ENCODE data around the gene PHACTR3.

The PHACTR3 gene

DNA sequence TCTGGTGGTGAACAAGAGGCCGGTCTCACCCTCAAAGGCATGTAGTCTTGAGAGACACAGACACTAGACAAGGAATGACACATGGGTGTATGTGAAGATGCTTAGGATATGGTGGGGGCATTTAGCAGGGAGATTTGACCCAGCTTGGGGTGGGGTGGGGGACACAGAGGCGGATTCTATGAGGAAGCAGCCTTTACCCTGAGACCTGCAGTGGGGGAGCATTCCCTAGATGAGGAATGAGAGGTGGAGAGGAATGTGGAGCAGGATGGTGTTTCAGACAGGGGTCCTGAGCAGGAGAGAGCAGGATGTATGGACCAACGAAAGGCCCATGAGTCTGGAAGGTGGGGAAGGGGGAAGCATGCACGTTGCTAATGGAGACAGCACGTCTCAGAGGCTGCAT, 57.8 kb downstream of the PHACTR3 start:
- Histone ChIP-seq H3K9ac (ENCODE audit: low read length) (no peak overlapping the region), H3K27ac (ENCODE audit: low read length, poor library complexity, severe bottlenecking) (no peak overlapping the region), H3K4me2 (ENCODE audit: low read length, poor library complexity, severe bottlenecking) (no peak overlapping the region), H2AFZ (ENCODE audit: low read depth, low read length) (no peak overlapping the region), H3K27me3 (ENCODE audit: control insufficient read depth in 1 of 2, insufficient read depth in 1 of 2, low read length in 2 of 2) (peaks cover 0 to 7% of the 10 kb centered on the region in 2 experiments), H3K9me3 (ENCODE audit: control insufficient read depth, low read length) (peaks cover 35% of the 10 kb centered on the region), H3K79me1 (replicated peaks; ENCODE audit: low read length, poor library complexity, severe bottlenecking) (no peaks in the 10 kb centered on the region), H4K8ac (ENCODE audit: low read length) (no peak overlapping the region), H3K4ac (ENCODE audit: low read depth in 1 of 2, low read length in 2 of 2) (no peak overlapping the region), H3K36me3 (ENCODE audit: control insufficient read depth in 1 of 2, insufficient read depth in 2 of 2, low read depth in 1 of 2, low read length in 2 of 2) (no peaks in the 10 kb centered on the region), H2AK5ac (ENCODE audit: low read length, severe bottlenecking) (no peak overlapping the region), H3K4me3 (ENCODE audit: insufficient read depth in 1 of 2, low read depth in 1 of 2, low read length in 2 of 2) (no peak overlapping the region), H3K4me1 (ENCODE audit: control insufficient read depth, insufficient read depth, low read depth, low read length) (no peaks in the 10 kb centered on the region), H3K18ac (ENCODE audit: low read depth in 1 of 2, low read length in 2 of 2) (no peak overlapping the region), H2BK120ac (ENCODE audit: low read depth, low read length) (no peak overlapping the region), H3K23ac (ENCODE audit: low read length in 2 of 2) (no peak overlapping the region), H2BK15ac (ENCODE audit: low read depth, poor library complexity, severe bottlenecking) (no peak overlapping the region), H2BK5ac (ENCODE audit: low read depth, low read length, poor library complexity, severe bottlenecking) (no peak overlapping the region), H4K91ac (ENCODE audit: low read length) (no peak overlapping the region), H3K14ac (ENCODE audit: low read length in 2 of 2) (no peak overlapping the region), H2BK12ac (ENCODE audit: low read length in 2 of 2) (no peak overlapping the region)
- no peak for DNase-seq
- 32% methylated on average over 5 of the region's 5 CpGs for WGBS

DNA sequence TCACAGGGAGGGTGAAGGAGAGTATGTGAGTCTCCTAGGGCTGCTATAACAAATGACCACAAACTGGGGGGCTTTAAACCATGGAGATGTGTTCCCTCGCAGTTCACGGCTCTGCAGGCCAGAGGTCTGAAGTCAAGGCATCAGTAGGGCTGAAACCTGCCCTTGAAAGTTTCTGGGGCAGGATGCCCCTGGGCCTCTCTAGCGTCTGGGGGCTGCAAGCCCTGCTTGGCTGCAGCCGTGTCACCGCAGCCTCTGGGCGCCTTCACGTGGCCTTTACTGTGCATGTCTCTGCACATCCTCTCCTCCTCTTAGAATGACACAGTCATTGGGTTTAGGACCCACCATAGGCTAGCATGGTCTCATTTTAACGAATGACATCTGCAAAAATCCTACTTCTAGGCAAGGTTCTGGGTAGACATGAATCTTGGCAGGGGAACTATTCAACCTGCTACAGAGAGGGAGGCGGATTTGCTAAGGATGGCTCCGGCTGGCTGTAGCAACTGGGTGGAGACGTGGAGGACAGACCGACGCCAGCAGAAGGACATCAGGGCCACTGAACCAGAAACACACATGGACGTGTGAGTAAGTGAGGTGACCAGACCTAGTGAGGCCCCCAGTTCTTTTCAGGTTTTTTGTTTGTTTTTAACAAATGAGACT, 58.6 kb downstream of the PHACTR3 start:
- H3K27me3 ChIP-seq (ENCODE audit: control insufficient read depth in 1 of 2, insufficient read depth in 1 of 2, low read length in 2 of 2), result peaks cover 0 to 7% of the 10 kb centered on the region in 2 experiments
- H2AFZ ChIP-seq (ENCODE audit: low read depth, low read length), result no peak overlapping the region
- H3K14ac ChIP-seq (ENCODE audit: low read length in 2 of 2), result no peak overlapping the region
- no peak overlapping the region for H4K8ac ChIP-seq (ENCODE audit: low read length)
- H3K4me3 ChIP-seq (ENCODE audit: insufficient read depth in 1 of 2, low read depth in 1 of 2, low read length in 2 of 2), result no peak overlapping the region
- H2AK5ac ChIP-seq (ENCODE audit: low read length, severe bottlenecking), result no peak overlapping the region
- no peak overlapping the region for H2BK15ac ChIP-seq (ENCODE audit: low read depth, poor library complexity, severe bottlenecking)
- no peak overlapping the region for H3K23ac ChIP-seq (ENCODE audit: low read length in 2 of 2)
- no peaks in the 10 kb centered on the region for H3K36me3 ChIP-seq (ENCODE audit: control insufficient read depth in 1 of 2, insufficient read depth in 2 of 2, low read depth in 1 of 2, low read length in 2 of 2)
- no peak overlapping the region for H2BK12ac ChIP-seq (ENCODE audit: low read length in 2 of 2)
- no peak overlapping the region for H3K9ac ChIP-seq (ENCODE audit: low read length)
- 82% methylated on average over 14 of the region's 14 CpGs for WGBS
- no peak overlapping the region for H3K18ac ChIP-seq (ENCODE audit: low read depth in 1 of 2, low read length in 2 of 2)
- no peak overlapping the region for H3K4me2 ChIP-seq (ENCODE audit: low read length, poor library complexity, severe bottlenecking)
- no peak overlapping the region for H3K4ac ChIP-seq (ENCODE audit: low read depth in 1 of 2, low read length in 2 of 2)
- H4K91ac ChIP-seq (ENCODE audit: low read length), result no peak overlapping the region
- H3K9me3 ChIP-seq (ENCODE audit: control insufficient read depth, low read length), result peaks cover 27% of the 10 kb centered on the region
- no peaks in the 10 kb centered on the region for H3K79me1 ChIP-seq (replicated peaks; ENCODE audit: low read length, poor library complexity, severe bottlenecking)
- no peaks in the 10 kb centered on the region for H3K4me1 ChIP-seq (ENCODE audit: control insufficient read depth, insufficient read depth, low read depth, low read length)
- no peak overlapping the region for H2BK5ac ChIP-seq (ENCODE audit: low read depth, low read length, poor library complexity, severe bottlenecking)
- no peak overlapping the region for H3K27ac ChIP-seq (ENCODE audit: low read length, poor library complexity, severe bottlenecking)
- H2BK120ac ChIP-seq (ENCODE audit: low read depth, low read length), result no peak overlapping the region
- DNase-seq, result no peak

DNA sequence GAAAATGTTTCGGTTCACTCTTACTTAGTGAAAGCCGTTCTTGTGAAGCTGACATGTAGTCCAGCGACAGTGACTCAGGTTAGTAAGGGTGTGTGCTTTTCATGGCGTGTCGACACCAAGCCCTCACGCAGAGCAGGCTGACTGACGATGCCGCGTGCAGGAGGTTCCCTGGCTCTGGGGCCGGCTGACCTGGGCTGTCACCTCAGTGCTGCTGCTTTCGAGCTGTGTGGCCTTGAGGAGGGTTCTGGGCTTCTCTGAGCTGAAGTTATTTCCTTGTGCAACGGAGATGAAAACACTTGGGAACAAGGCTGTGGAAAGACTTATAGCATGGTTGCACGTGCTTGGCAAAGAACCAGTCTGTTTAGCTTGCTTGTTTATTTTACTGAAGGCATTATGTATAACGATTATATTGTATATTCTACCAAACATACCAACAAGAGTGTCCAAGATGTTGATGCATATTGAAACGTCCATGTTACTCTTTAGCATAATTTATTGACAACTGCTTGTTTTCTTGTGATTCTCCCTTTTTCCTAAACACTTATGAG, 59.2 kb downstream of the PHACTR3 start:
- Histone ChIP-seq H3K36me3 (ENCODE audit: control insufficient read depth in 1 of 2, insufficient read depth in 2 of 2, low read depth in 1 of 2, low read length in 2 of 2) (no peaks in the 10 kb centered on the region), H2BK12ac (ENCODE audit: low read length in 2 of 2) (no peak overlapping the region), H3K79me1 (replicated peaks; ENCODE audit: low read length, poor library complexity, severe bottlenecking) (no peaks in the 10 kb centered on the region), H2BK15ac (ENCODE audit: low read depth, poor library complexity, severe bottlenecking) (no peak overlapping the region), H2AFZ (ENCODE audit: low read depth, low read length) (no peak overlapping the region), H3K18ac (ENCODE audit: low read depth in 1 of 2, low read length in 2 of 2) (no peak overlapping the region), H3K4me1 (ENCODE audit: control insufficient read depth, insufficient read depth, low read depth, low read length) (no peaks in the 10 kb centered on the region), H4K8ac (ENCODE audit: low read length) (no peak overlapping the region), H3K27ac (ENCODE audit: low read length, poor library complexity, severe bottlenecking) (no peak overlapping the region), H3K4ac (ENCODE audit: low read depth in 1 of 2, low read length in 2 of 2) (no peak overlapping the region), H3K9ac (ENCODE audit: low read length) (no peak overlapping the region), H3K4me2 (ENCODE audit: low read length, poor library complexity, severe bottlenecking) (no peak overlapping the region), H2BK5ac (ENCODE audit: low read depth, low read length, poor library complexity, severe bottlenecking) (no peak overlapping the region), H2BK120ac (ENCODE audit: low read depth, low read length) (no peak overlapping the region), H2AK5ac (ENCODE audit: low read length, severe bottlenecking) (no peak overlapping the region), H3K23ac (ENCODE audit: low read length in 2 of 2) (no peak overlapping the region), H3K9me3 (ENCODE audit: control insufficient read depth, low read length) (peaks cover 22% of the 10 kb centered on the region), H3K27me3 (ENCODE audit: control insufficient read depth in 1 of 2, insufficient read depth in 1 of 2, low read length in 2 of 2) (peaks cover 0 to 7% of the 10 kb centered on the region in 2 experiments), H4K91ac (ENCODE audit: low read length) (no peak overlapping the region), H3K4me3 (ENCODE audit: insufficient read depth in 1 of 2, low read depth in 1 of 2, low read length in 2 of 2) (no peak overlapping the region), H3K14ac (ENCODE audit: low read length in 2 of 2) (no peak overlapping the region)
- WGBS, result 89% methylated on average over 11 of the region's 15 CpGs
- no peak for DNase-seq

DNA sequence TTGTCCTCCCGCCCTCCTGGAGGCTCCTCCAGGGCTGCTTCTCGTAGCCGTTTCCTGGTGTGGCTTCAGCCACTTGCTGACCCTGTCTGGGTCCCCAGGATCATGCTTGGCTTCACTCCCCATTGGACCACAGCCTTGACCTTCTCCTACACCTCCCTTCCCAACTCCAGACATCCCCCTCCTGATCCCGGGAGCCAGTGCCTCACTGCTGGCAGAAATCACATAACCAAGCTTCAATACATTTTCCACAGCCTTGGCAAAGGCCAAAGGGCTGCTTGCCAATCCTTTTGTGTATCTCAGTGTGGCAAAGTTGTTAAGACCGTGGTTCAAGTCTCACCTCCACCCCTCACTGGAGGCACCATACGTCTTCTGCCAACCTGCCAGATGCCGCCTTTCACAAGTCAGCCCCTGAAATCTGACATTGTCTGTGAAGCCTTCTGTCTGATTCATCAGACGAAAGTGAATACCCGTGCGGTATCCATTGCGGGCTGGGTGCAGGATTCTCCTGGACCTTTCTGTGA, 60.1 kb downstream of the PHACTR3 start:
- H2BK12ac ChIP-seq (ENCODE audit: low read length in 2 of 2), result no peak overlapping the region

More for the DNA sequence above, 60.1 kb downstream of the PHACTR3 start:
- H4K91ac ChIP-seq (ENCODE audit: low read length), result no peak overlapping the region
- no peak overlapping the region for H4K8ac ChIP-seq (ENCODE audit: low read length)
- H3K9me3 ChIP-seq (ENCODE audit: control insufficient read depth, low read length), result peaks cover 18% of the 10 kb centered on the region
- H3K4ac ChIP-seq (ENCODE audit: low read depth in 1 of 2, low read length in 2 of 2), result no peak overlapping the region
- no peak overlapping the region for H3K14ac ChIP-seq (ENCODE audit: low read length in 2 of 2)
- no peak overlapping the region for H2BK15ac ChIP-seq (ENCODE audit: low read depth, poor library complexity, severe bottlenecking)
- peaks cover 0 to 7% of the 10 kb centered on the region in 2 experiments for H3K27me3 ChIP-seq (ENCODE audit: control insufficient read depth in 1 of 2, insufficient read depth in 1 of 2, low read length in 2 of 2)
- no peaks in the 10 kb centered on the region for H3K79me1 ChIP-seq (replicated peaks; ENCODE audit: low read length, poor library complexity, severe bottlenecking)
- H3K4me2 ChIP-seq (ENCODE audit: low read length, poor library complexity, severe bottlenecking), result no peak overlapping the region
- no peak overlapping the region for H3K27ac ChIP-seq (ENCODE audit: low read length, poor library complexity, severe bottlenecking)
- no peaks in the 10 kb centered on the region for H3K4me1 ChIP-seq (ENCODE audit: control insufficient read depth, insufficient read depth, low read depth, low read length)
- H3K18ac ChIP-seq (ENCODE audit: low read depth in 1 of 2, low read length in 2 of 2), result no peak overlapping the region
- no peaks in the 10 kb centered on the region for H3K36me3 ChIP-seq (ENCODE audit: control insufficient read depth in 1 of 2, insufficient read depth in 2 of 2, low read depth in 1 of 2, low read length in 2 of 2)
- H2AK5ac ChIP-seq (ENCODE audit: low read length, severe bottlenecking), result no peak overlapping the region
- no peak overlapping the region for H3K9ac ChIP-seq (ENCODE audit: low read length)
- no peak overlapping the region for H3K23ac ChIP-seq (ENCODE audit: low read length in 2 of 2)
- no peak overlapping the region for H2BK5ac ChIP-seq (ENCODE audit: low read depth, low read length, poor library complexity, severe bottlenecking)
- H2BK120ac ChIP-seq (ENCODE audit: low read depth, low read length), result no peak overlapping the region
- no peak overlapping the region for H3K4me3 ChIP-seq (ENCODE audit: insufficient read depth in 1 of 2, low read depth in 1 of 2, low read length in 2 of 2)
- H2AFZ ChIP-seq (ENCODE audit: low read depth, low read length), result no peak overlapping the region
- WGBS, result 76% methylated on average over 11 of the region's 11 CpGs
- DNase-seq, result no peak
